Hepatocyte (in vitro differentiated cells): Measurements from ENCODE around the gene SGCD.

Experiments used
- CTCF ChIP-seq: fragments of 200-600 bp; sonication (generic); IDR thresholded peaks from 2 replicates; pipeline ENCODE4 v1.5.1; 2016; ENCODE audit warnings: antibody characterized with exemption, mild to moderate bottlenecking; ENCODE audit not compliant: poor library complexity
- EZH2 ChIP-seq: fragments of 200-600 bp; sonication (generic); IDR thresholded peaks from 2 replicates; pipeline ENCODE4 v1.6.1; 2016; ENCODE audit warnings: antibody characterized with exemption, mild to moderate bottlenecking, borderline replicate concordance
- EZH2phosphoT487 ChIP-seq: fragments of 200-600 bp; sonication (generic); IDR thresholded peaks from one replicate; pipeline ENCODE4 v1.6.1; 2018; ENCODE audit warnings: antibody characterized with exemption, mild to moderate bottlenecking, low read depth, moderate library complexity; ENCODE audit not compliant: unreplicated experiment, severe bottlenecking

DNA sequence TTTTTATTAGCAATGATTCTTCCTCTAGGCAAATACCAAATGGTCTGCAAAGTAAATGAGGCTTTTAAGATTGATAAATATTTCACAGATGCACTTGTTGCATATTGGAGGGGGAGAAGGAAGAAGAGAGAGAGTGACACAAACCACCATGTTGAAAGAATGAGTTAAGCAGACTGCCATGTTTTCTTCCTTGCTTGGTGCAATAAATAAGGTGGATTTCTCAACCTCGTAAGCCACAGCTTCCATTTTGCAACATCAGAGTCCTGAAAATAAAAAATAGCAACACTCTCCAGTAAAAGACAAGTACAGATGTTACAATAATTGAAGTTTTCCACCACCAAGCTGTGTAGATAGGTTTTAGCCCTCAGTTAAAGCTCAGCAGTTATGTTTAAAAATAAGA is 202.9 kb downstream of the SGCD start:
- TF ChIP-seq CTCF = no peak
- no peak for TF ChIP-seq EZH2phosphoT487
- TF ChIP-seq EZH2 = no peak
